Measurements from ENCODE around the gene LHFPL5.

Gene LHFPL5

DNA sequence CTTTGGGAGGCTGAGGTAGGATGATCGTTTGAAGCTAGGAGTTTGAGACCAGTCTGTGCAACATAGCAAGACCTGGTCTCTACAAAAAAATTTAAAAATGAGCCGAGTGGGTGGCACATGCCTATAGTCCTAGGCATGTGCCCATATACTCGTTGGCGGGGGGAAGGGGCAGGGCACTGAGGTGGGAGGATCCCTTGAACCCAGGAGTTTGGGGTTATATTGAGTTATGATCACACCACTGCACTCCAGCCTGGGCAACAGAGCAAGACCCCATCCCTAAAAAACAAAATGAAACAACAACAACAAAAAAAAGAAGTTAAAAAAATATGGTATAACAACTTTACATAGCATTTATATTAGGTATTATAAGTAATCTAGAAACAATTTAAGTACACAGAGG lies 47.8 kb downstream of the LHFPL5 start:
- no peak for DNase-seq

DNA sequence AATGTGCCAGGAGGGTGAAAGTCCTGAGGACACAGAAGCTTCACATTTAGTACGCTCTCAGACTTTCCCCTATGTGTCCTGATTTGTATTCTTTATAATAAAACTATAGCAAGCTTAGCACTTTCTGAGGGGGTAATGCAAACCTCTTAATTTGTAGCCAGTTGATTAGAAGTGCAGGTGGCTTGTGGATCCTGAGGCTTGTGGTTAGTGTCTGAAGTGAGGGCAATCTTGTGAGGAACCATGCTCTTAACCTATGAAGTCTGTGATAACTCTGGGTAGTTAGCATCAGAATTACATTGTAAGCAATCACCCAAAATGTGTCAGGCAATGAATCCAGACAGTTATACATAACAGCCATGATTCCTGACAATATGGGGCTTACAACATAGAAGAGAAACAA lies 51.1 kb downstream of the LHFPL5 start:
- DNase-seq = no peak

DNA sequence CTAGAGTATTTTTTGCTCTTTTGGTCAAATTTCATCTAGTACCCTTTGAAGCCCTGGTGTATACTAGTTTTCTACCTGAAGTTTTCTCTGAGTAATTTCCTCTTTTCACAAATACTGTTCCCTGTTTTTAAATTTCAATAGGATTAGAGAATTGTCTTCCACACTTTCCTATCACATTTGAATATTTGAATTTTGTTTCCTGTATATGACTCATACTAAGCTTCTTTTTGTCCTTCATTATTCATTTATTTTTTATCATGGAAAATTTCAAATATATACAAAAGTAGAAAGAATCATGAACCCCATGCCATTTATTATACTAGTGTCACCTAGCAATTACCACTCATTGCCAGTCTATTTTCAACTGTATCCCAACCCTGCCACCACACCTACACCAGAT lies 52.7 kb downstream of the LHFPL5 start:
- DNase-seq = no peak

DNA sequence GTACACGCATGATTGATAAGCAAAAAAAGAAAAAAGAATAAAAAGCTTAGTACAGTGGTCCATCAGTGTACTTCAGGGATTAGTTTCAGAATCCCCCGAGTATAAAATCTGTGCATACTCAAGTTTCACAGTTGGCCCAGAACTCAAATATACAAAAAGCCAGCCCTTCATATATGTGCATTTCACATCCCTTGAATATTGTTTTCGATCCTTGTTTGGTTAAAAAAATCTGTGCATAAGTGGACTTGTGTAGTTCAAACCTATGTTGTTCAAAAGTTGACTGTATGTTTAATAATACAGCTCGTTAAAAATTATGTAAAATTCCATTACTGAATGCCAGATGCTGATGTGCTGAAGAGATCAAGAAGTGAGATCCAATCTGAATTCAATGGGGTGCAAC lies 54.2 kb downstream of the LHFPL5 start:
- no peak for DNase-seq
